Limb (tissue), 2 donors: ENCODE measurements around the gene HHATL.
A peak's percentile ranks its signal among the peaks of the same experiment; 100 is the strongest.

Experiments used
- DNase-seq, 2 donors: peaks; one replicate each; pipeline ENCODE4 v3.0.0-alpha.2; 2016; ENCODE audit errors: extremely low spot score in 2 of 2

HHATL gene

DNA sequence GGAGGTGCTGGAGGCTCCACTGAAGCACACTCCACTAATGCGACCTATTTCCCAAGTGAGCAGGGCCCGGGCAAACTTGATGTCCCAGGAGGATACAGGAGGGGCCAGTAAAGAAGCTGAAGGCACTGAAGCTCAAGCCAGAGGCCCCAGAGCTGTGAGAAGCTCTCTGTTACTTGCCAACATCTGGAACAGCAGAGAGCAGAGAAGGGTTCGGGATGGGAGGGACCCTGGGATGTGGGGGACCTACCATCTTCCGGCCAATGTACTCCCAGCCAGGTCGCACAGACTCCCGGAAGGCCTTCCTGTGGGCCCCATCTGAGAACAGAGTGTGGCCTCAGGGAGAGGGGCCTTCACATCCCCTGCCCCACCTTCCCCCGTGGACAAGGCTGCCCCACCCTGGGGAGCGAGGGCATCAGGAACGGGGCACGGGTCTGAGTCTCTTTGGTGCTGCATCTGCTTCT, 3.1 kb downstream of the HHATL start:
- DNase-seq: no peak

DNA sequence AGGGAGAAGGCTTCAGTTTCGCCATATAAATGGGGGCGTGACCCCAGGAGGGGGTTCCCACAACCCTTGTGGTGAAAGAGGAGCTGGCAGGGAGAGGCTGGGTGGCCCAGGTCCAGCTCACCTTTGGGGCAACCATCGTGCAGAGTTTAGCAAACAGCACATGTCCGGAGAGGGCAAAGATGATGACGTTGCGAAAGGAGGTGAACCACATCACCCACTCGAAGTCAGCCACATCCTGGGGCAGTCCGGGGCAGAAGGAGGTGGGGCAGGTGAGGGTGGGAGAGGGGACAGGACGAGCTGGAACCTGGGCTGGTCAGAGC, 3.7 kb downstream of the HHATL start:
- DNase-seq: peak in 1 of 2 donors; percentile 20

DNA sequence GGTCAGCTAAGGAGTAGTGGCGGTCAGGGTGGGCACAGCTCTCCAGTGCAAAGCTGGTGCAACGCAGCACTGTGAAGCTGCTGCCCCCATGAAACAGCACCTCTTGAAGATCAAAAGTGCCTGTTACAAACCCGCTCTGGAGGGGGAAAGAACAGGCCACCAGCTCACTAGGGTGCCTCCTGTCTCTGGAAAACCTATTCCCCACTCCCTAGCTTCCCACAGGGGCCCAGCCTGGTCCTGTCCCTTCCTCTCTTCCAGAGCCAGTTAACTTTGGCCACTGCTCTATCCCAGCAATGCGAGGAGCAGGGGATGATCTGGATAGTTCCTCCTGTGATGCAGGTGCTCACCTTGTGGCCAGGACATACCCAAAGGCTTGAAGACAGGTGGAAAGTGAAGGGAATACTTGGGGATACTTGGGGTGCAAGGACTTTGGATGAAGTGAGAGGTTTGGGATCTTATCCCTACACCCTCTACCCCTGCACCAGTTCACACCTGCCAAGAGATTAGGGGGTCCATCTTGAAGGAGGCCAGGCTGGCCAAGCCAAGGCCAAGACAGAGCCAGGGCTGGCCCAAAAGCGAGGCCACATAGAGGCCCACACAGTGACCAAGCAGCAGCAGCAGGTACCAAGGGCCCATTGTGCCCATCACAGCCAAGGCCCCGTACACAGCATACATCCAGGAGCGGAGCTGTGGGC, 4.2 kb downstream of the HHATL start:
- no peak for DNase-seq

DNA sequence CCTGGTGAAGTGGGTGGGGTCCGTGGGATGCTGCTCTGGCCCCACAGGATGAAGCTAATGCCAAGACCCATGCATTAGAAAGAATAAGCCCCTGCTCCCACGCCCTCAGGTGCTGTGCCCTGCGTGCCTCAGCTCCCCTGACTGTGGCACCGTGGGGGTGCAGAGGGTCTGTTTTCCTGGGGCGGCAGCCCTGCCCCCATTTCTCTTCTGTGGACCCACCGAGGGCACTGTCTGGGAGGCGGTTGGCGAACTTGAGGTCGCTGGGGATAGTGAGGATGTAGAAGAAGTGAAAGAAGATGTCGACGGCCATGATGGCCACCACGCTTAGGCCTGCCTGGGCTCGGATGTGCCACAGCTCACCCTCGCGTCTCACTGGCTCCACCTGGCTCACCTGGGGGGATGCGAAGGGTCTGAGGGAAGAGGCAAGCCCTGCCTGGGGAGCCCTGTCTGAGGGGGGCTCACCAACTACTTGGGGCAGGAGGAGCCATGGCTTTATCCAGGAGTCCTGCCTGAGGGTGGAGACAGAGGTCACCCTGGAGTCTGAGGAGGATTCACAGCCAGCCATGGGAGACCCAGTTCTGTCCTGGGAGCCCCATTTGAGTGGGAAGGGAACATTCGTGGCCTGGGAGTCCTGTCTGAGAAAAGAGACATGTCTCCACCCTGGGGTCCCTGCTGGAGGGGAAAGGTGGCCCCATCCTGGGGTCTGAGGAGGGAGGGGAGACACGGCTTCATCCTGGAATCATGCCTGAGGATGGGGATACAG, 5.1 kb downstream of the HHATL start:
- DNase-seq: no peak

DNA sequence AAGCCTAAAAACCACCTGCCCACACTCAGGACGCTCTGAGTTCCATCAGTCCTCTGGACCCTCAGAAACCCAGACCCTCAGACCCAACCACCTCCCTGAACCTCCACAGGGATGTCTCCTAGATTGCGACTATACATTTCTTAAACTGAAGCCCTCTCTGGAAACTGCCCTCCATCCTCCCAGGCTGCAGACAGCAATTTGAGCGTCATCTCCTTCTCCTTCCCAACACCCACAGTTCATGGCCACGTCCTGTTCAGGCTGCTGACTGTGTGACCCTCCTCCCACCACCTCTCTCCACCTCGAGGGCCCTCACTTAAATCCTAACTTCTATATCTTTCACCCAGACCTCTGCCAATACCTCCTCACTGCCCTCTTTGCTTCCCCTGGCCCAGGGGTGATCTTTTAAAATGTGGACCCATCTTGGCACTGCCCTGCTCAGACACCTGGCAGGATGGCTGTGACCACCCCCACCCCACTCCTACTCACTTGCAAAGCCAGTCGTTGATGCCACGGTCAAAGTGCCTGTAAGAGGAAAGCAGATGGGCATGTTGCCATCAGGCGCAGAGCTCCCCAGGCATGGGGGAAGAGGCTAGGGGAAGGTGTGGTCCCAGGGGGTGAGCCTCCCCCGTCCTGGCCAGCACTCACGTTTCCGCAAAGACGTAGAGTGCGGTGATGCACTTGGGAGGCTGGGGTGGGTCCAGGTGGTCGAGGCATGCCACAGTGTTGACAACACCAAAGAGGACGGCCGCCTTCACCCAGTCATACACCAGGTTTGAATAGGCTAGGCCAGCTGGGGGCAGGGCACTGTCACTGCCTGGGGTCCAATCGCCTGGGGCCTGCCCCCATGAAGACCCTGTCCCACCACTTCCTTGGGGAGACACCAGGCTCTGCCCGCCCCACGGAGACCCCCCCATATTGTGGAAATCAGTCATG, 6.0 kb downstream of the HHATL start:
- peak in 1 of 2 donors; percentile 16 for DNase-seq

DNA sequence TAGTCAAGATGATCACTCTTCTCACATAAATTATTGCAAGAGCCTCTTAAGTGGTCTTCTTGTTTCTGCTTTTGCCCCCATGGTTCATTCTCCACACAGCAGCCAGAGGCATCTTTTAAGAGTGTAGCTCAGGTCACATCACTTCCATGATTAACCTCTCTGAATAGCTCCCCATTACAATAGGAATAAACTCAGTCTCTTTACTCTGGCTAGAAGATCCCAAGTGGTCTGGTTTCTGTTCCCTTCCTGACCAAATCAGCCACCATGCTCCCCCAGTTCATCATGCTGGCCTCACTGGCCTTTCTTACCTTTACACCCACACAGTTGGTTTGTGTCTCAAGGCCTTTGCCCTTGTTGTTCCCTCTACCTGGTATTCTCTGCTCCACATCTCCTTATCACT, 8.2 kb downstream of the HHATL start:
- no peak for DNase-seq

DNA sequence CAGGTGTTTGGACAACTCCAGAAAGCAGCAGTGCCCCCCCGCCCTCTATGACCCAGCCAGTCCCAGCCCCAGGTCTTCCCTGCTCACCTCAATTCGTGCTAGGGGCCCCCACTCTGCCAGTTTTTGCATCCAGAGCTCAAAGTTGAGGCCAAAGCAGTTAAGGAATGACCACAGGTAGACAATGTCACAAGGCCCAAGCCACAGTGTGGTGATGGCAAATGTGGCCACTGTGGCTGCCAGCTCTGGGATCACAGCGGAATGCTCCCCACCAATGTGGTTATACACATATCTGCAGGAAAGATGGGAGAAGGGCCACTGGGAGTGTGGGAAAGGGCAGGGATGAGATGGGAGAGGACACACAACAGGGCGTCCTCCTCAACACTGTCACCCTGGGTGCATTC, 9.1 kb downstream of the HHATL start:
- DNase-seq: peak in 1 of 2 donors; percentile 9

DNA sequence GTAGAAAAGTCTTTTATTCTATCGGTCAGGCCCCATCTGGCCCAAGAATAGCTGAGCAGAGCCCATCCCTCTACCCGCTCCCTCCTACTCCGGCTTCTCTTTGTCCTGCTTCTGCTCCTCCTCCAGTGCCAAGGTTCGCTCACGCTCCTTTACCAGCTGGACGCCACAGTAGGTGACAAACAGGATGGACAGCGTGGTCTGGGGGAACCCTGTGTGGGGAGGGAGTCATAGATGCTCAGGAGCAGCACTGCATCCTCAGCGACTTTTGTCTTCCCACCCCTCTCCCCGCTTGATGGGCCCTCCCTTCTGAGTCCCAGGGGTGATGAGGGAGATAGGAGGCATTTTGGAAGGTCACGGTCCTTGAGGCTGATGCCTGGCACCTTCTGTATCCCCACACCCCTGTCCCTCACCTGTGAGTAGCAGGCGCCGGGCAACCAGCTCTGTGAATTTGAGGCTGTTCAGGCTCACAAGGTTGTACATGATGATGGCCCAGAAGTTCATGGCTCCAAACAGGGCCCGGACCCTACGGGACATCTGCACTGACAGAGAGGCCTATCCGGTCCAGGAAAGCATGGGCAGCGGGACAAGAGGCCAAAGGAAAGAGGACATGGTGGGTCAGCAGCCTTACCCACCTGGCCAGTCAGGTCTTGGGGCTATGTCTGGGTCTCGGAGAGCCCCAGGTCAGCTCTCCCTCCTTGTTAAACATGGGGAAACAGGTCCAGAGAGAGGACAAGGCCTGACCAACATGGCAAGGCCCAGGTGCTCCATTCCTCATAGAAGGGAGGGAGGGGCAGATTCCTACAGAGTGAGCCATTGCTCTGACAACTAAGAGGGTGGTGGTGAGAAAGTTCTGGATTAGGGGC, 9.7 kb downstream of the HHATL start:
- DNase-seq: peak in 1 of 2 donors; percentile 9

DNA sequence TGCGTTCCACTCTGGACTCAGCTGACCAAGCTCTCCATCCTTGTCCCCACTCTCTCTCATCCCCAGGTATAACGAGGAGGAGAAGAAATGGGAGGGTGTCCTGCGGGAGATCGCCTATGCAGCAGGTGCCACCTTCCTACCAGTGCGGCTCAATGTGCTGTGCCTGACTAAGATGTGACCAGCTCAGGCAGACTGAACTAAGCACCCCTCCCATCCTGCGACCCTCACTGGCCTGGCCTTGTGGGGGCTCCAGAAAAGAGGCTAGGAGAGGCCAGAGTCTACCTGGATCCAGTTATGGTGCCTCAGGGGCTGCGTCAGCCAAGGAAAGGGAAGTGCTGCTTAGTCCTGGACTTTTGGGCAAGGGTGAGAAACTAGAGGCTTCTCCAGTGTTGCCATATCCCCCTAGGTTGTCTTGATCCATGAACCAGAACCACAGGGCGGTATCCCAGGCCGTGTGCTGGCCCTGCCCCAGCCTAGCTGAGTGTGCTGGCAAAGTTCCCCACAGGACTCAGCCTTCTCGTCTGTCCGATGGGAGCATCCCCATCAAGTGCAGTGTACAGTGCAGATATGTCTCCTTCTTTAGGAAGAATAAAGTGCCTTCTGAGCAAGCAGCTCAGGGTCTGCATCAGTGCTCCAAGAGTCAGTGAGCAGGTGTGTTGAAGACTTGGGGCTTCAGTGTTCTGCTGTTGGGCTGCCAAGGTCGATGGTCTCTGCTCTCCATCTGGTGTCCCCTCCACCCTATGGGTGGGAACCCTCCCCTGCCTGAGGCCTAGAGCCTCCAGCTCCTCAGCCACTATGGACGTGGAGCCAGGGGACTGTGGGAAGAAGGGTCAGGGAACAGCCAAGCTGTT, 10.6 kb downstream of the HHATL start:
- DNase-seq: peak in 1 of 2 donors; percentile 5

DNA sequence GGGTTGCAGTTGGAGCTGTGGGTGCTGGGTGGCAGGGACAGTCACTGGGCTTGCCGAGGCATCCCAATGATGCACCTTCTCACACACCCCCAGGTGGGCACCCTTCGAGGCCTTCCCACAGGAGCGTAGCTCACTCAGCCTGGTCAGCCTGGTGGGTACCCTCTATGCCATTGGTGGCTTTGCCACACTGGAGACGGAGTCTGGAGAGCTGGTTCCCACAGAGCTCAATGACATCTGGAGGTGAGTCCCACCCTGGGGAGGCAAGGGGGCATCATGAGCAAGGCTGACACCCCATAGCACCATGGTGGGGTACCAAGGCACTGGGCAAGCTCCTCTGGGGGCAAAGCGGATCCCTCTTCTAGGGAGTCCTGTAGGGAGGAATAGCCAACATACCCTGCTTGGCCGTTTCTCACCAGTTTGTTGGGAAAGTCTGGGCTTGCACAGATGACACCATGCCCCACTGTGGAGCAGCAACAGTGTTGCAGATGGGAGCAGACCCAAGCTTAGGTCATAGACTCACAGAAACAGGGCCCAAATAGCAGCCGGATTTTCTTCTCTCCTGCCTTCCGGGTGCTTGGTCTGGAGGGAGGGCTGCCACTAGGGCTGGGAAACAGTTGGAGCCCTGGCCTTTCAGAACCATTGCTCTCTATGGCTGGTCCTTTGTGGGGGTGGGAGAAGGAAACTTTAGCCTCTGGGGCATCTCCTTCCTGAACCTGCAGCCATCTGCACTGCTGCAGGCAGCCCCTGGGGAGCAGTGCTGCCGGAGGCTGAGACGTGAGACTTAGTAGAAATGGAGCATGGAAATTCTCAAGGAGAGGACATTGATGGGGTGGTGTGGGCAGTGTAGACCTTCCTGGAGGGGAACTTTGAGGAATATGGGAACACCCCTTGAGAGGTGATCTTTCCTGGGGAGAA, 11.6 kb downstream of the HHATL start:
- DNase-seq: no peak

DNA sequence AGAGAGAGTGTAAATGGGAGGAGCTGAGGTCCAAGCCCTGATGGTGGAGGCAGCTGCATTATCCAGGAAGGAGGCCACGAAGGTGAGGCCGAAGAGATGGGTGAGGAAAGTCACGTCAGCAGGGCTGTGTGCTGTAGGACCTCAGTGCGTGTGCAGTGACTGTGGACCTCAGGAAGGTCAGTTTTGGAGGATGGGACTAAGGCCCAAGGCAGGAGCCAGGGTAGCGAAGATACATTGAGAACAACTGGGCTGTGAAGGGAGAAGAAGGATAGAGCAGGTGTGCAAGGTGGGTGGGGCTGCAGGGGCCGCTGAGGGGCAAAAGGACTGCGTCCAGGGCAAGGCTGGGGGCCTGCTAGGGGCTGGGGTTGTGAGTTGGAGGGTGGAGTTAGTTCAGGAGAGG, 12.4 kb downstream of the HHATL start:
- DNase-seq: no peak

DNA sequence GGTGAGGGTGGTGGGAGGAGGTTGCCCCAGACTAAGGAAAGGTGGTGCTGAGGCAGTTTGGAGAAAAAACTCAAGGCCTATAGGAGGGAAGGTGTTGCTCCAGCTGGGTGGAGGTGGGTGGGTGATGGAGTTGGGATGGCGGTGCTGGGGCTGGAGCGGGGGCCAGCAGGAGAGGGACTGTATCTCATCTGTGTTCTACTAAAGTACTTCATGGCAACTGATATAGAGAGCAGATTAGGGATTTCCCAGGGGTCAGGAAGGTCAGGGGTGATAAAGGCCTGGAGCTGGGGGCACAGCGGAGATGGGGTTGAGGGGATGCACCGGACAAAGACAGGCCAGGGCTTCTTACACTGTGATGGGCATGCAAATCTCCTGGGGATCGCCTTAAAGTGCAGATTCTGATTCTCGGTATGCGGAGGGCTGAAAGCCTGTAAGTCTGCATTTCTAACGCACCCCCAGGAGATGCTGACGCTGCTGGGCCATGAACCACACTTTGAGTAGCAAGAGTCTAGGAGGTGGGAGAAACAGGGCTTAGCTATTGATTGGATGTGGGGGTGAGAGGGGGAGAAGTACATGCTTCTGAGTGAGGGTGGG, 13.1 kb downstream of the HHATL start:
- DNase-seq: no peak

DNA sequence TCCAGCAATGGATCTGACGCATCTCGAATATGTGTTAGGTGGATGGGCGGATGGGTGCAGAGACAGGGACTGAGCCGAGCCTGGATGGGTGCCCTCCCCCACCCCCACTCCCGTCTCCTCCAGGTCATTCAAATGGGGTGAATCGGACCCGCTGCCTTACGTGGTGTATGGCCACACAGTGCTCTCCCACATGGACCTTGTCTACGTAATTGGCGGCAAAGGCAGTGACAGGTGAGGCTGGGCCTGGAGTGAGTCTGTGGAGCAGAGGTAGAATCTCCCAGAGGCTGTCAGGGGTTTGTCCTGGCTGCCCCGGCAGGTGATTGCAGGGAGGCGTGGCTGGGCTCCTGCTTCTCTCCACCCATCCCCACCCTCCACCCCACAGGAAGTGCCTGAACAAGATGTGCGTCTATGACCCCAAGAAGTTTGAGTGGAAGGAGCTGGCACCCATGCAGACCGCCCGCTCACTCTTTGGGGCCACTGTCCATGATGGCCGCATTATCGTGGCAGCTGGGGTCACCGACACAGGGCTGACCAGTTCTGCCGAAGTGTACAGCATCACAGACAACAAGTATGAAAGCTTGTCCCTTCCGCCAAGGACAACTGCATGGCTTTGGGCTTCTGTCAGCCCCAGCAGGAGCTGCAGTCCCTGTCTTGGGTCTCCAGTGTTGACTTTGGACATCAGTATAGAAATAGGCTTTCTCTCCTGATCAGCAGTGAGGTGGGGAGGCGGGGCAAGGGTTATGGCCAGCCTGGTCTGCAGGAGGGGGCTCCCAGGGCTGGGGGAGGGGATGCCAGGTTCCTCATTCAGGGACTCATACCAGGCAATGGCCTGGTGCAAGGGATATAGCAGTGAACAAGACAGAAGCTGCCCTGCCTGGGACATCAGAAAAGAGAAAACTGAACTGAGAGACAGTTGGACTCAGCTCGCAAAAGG, 13.8 kb downstream of the HHATL start:
- no peak for DNase-seq

DNA sequence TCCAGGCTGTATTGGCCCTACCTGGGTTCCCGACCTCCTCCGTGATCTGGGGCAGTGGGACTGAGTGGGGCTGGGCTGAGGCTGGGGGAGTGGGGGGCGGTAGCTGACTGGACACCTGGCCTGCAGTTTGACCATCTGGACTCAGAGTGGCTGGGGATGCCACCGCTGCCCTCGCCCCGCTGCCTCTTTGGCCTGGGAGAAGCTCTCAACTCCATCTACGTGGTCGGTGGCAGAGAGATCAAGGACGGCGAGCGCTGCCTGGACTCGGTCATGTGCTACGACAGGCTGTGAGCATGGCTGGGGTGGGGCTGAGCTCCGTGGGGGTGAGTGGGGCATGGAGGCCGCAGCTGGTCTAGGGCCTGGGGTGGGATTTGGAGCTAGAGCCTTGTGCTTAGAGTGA, 14.6 kb downstream of the HHATL start:
- DNase-seq: no peak

DNA sequence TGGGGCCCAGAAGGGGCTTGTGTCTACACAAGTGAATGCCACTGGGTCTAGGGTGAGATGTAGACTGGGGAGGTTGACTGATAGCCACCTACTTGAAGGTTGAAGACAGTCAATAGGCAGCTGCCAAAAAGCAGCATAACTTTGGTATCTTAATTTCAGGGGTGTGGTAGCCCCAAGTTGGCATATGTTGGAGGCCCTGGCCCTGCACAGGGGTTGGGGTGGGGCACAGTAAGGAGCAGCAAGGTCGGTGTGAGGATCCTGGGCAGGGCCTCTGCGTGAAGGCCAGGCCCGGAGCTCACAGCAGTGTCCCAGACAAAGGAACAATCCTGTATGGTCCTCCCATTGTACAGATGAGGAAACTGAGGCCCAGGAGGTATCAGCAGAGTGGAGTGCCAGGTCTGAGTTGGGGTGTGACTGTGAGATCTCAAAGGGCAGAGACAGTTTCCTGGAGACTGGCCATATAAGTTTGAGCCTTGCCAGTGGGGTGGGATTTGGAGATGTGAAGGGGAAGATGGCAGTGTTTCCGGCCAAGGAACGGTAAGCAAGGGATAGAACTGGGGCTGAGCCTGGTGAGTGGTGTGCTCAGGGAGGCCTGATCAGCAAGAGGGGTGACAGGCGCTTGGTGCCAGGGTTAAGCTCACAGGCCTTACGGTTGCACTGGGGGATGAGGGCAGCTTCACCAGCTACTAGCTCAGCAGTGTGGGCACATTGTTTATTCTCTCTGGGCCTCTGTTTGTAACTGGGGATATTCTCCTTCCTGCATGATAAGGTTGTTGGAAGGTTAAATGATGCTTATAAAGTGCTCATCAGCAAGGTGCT, 15.6 kb downstream of the HHATL start:
- no peak for DNase-seq

DNA sequence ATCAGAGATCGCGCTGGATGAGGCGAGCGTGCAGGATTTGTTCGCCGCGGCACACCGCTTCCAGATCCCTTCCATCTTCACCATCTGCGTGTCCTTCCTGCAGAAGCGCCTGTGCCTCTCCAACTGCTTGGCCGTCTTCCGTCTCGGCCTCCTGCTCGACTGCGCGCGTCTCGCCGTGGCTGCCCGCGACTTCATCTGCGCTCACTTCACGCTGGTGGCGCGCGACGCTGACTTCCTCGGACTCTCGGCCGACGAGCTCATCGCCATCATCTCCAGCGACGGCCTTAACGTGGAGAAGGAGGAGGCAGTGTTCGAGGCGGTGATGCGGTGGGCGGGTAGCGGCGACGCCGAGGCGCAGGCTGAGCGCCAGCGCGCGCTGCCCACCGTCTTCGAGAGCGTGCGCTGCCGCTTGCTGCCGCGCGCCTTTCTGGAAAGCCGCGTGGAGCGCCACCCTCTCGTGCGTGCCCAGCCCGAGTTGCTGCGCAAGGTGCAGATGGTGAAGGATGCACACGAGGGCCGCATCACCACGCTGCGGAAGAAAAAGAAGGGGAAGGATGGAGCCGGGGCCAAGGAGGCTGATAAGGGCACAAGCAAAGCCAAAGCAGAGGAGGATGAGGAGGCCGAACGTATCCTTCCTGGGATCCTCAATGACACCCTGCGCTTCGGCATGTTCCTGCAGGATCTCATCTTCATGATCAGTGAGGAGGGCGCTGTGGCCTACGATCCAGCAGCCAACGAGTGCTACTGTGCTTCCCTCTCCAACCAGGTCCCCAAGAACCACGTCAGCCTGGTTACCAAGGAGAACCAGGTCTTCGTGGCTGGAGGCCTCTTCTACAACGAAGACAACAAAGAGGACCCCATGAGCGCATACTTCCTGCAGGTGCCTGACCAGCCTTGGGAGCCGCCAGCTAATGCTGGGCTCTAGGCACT, 16.4 kb downstream of the HHATL start:
- DNase-seq: no peak
